Measurements from ENCODE around the gene DAPK1.

Gene DAPK1

GRCh38 chr9:87667164-87667738 is 169.6 kb downstream of the DAPK1 start:
- DNase-seq (ENCODE audit: extremely low spot score), result no peak
- CTCF ChIA-PET, result interaction anchor here (0.8 to 1.5 kb wide), 5 partner anchors 9 to 342 kb away, joined by 3 to 4 read pairs (median 3); no protein-coding TSS in a partner anchor
- peak; percentile 30 for TF ChIP-seq CTCF (IDR thresholded peaks at IDR 0.05; ENCODE audit: control extremely low read depth, extremely low read depth, low read depth, missing control alignments)
- POLR2A ChIA-PET, result no interaction called here

GRCh38 chr9:87668222-87668621 is 170.6 kb downstream of the DAPK1 start:
- ChIA-PET POLR2A (no interaction called here), CTCF (interaction anchor here (1.3 to 1.5 kb wide), 4 partner anchors 9 to 343 kb away, joined by 3 to 4 read pairs (median 4); no protein-coding TSS in a partner anchor)
- TF ChIP-seq CTCF (IDR thresholded peaks at IDR 0.05; ENCODE audit: control extremely low read depth, extremely low read depth, low read depth, missing control alignments), result no peak
- no peak for DNase-seq (ENCODE audit: extremely low spot score)

- ChIA-PET POLR2A (no interaction called here), CTCF (interaction anchor here (1.3 to 1.5 kb wide), 3 partner anchors 9 to 154 kb away, joined by 3 to 4 read pairs (median 4); no protein-coding TSS in a partner anchor)
- no peak for TF ChIP-seq CTCF (IDR thresholded peaks at IDR 0.05; ENCODE audit: control extremely low read depth, extremely low read depth, low read depth, missing control alignments)
- no peak for DNase-seq (ENCODE audit: extremely low spot score)
Observed at GRCh38 chr9:87668722-87669121, 171.1 kb downstream of the DAPK1 start.

GRCh38 chr9:87670572-87671264 is 173.1 kb downstream of the DAPK1 start:
- POLR2A ChIA-PET, result no interaction called here
- CTCF ChIA-PET, result interaction anchor here (1.1 kb wide), 2 partner anchors 16 to 332 kb away, joined by 3 to 4 read pairs; no protein-coding TSS in a partner anchor
- no peak for TF ChIP-seq CTCF (IDR thresholded peaks at IDR 0.05; ENCODE audit: control extremely low read depth, extremely low read depth, low read depth, missing control alignments)
- no peak for DNase-seq (ENCODE audit: extremely low spot score)

- no peak for DNase-seq (ENCODE audit: extremely low spot score)
- CTCF ChIA-PET, result interaction anchor here (1.0 to 1.1 kb wide), 3 partner anchors 9 to 333 kb away, joined by 3 to 4 read pairs (median 3); no protein-coding TSS in a partner anchor
- TF ChIP-seq CTCF (IDR thresholded peaks at IDR 0.05; ENCODE audit: control extremely low read depth, extremely low read depth, low read depth, missing control alignments), result no peak
- POLR2A ChIA-PET, result no interaction called here
Observed at GRCh38 chr9:87671478-87671877, 173.8 kb downstream of the DAPK1 start.

- DNase-seq (ENCODE audit: extremely low spot score), result no peak
- TF ChIP-seq CTCF (IDR thresholded peaks at IDR 0.05; ENCODE audit: control extremely low read depth, extremely low read depth, low read depth, missing control alignments), result no peak
- POLR2A ChIA-PET, result no interaction called here
- CTCF ChIA-PET, result interaction anchor here (1.0 kb wide), 1 partner anchor 9 kb away, joined by 3 read pairs; no protein-coding TSS in a partner anchor
Observed at GRCh38 chr9:87671925-87672324, 174.3 kb downstream of the DAPK1 start.
